T-helper 2 cell treated with Interferon-gamma antibody and Interleukin-4, amounts not matched to agents 5 μg/mL and 100 μg/mL, for 36 hours (primary cell): ENCODE data around the gene FBXO3.

Experiments used
- DNase-seq: peaks from one replicate; pipeline ENCODE4 v3.0.0; 2021; ENCODE audit warnings: low spot score
- H3K27ac Mint-ChIP-seq: one replicate; pipeline ENCODE4 v1.8.0; 2021; ENCODE audit warnings: mild to moderate bottlenecking, mixed read lengths
- H3K27me3 Mint-ChIP-seq: one replicate; pipeline ENCODE4 v1.8.0; 2021; ENCODE audit warnings: low read depth, mixed read lengths
- H3K36me3 Mint-ChIP-seq: one replicate; pipeline ENCODE4 v1.8.0; 2021; ENCODE audit warnings: low read depth, mixed read lengths
- H3K4me1 Mint-ChIP-seq: one replicate; pipeline ENCODE4 v1.8.0; 2021; ENCODE audit warnings: low read depth, mixed read lengths
- H3K4me3 Mint-ChIP-seq: one replicate; pipeline ENCODE4 v1.8.0; 2022; ENCODE audit warnings: mild to moderate bottlenecking, moderate library complexity, mixed read lengths
- H3K9me3 Mint-ChIP-seq: one replicate; pipeline ENCODE4 v1.8.0; 2021; ENCODE audit warnings: mixed read lengths

Gene FBXO3

DNA sequence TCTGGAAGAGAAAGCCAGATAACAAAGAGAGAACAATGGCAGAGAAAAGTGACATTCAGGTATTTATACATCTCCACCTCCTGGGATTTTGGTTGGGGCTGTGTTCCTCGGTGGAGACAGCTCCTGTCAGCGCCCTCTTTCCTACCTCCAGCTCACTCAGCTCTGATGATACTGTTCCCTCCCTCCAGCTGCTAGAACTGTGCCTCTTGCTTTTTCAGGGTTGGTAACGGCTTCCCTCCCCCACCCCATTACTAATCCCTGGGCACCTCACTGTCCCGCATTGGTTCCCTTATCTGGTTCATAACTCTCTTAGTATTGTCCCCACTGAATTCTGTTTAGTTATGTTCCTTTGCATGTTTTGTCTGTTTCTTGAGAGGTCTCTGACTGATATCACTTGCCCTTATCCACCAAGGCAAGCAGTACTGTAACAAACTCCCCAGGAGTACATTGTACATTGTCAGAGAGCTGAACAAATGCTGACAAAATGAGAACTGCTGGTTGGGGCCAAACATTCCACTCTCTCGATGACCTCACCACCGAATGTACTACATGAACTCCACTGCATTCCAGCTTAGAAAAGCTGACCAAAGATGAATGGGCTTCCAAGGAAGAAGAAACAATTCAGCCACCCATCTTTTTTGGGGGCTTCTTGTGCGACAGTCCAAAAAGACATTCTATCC lies 5.7 kb upstream of the FBXO3 start:
- Mint-ChIP-seq H3K36me3 (no peaks in the 10 kb centered on the region), H3K9me3 (no peaks in the 10 kb centered on the region), H3K27ac (no peak overlapping the region), H3K4me1 (peaks cover 8% of the 10 kb centered on the region), H3K4me3 (no peak overlapping the region), H3K27me3 (peaks cover 68% of the 10 kb centered on the region)
- no peak for DNase-seq

GRCh38 chr11:33778675-33779074 lies 4.4 kb upstream of the FBXO3 start:
- no peak for DNase-seq
- Mint-ChIP-seq H3K9me3 (no peaks in the 10 kb centered on the region), H3K27me3 (peaks cover 64% of the 10 kb centered on the region), H3K4me1 (peaks cover 12% of the 10 kb centered on the region), H3K4me3 (no peak overlapping the region), H3K27ac (no peak overlapping the region), H3K36me3 (no peaks in the 10 kb centered on the region)

- Mint-ChIP-seq H3K27ac (no peak overlapping the region), H3K4me3 (no peak overlapping the region), H3K4me1 (peaks cover 18% of the 10 kb centered on the region), H3K9me3 (no peaks in the 10 kb centered on the region), H3K27me3 (peaks cover 58% of the 10 kb centered on the region), H3K36me3 (no peaks in the 10 kb centered on the region)
- DNase-seq: no peak
Observed at GRCh38 chr11:33777906-33778305, 3.6 kb upstream of the FBXO3 start.

DNA sequence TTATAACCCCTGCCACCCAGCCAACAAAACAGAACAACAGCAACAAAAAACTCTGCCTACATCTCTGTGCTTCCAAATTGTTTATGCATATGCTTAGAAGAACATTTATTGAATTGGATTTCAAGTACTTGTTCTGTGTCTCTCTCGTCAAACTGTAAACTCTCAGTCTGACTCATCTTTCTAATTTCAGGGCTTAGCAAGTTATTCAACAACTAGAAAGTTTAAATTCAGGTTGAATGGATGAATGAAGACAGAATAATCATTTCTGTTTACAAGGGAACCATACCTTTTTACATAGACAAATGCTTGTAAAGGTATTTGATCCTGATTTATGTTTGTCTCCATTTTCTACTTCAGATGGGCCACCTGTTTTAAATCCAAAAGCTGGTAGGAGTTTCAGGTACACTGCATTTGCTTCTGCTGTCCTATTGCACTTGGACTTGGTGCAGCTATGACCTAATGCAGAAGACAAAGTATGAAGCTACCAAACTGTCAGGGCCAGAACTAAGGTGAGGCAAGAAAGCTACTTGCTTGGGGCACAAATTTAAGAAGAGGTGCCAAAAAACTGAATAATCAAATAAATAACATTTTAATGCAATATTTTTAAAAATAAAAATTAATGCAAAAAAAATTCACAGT lies 1.6 kb upstream of the FBXO3 start:
- H3K27ac Mint-ChIP-seq: no peak overlapping the region
- no peaks in the 10 kb centered on the region for H3K9me3 Mint-ChIP-seq
- H3K36me3 Mint-ChIP-seq: no peaks in the 10 kb centered on the region
- H3K27me3 Mint-ChIP-seq: peaks cover 50% of the 10 kb centered on the region
- peak overlapping the region; percentile 17 for H3K4me3 Mint-ChIP-seq
- DNase-seq: no peak
- peaks cover 31% of the 10 kb centered on the region for H3K4me1 Mint-ChIP-seq

- H3K36me3 Mint-ChIP-seq: peaks cover under 1% of the 10 kb centered on the region
- DNase-seq: no peak
- H3K4me3 Mint-ChIP-seq: peak overlapping the region; percentile 94
- no peak overlapping the region for H3K27ac Mint-ChIP-seq
- peaks cover 47% of the 10 kb centered on the region for H3K27me3 Mint-ChIP-seq
- peaks cover 31% of the 10 kb centered on the region for H3K4me1 Mint-ChIP-seq
- H3K9me3 Mint-ChIP-seq: no peaks in the 10 kb centered on the region
Observed at GRCh38 chr11:33775467-33775807, 1.1 kb upstream of the FBXO3 start.

DNA sequence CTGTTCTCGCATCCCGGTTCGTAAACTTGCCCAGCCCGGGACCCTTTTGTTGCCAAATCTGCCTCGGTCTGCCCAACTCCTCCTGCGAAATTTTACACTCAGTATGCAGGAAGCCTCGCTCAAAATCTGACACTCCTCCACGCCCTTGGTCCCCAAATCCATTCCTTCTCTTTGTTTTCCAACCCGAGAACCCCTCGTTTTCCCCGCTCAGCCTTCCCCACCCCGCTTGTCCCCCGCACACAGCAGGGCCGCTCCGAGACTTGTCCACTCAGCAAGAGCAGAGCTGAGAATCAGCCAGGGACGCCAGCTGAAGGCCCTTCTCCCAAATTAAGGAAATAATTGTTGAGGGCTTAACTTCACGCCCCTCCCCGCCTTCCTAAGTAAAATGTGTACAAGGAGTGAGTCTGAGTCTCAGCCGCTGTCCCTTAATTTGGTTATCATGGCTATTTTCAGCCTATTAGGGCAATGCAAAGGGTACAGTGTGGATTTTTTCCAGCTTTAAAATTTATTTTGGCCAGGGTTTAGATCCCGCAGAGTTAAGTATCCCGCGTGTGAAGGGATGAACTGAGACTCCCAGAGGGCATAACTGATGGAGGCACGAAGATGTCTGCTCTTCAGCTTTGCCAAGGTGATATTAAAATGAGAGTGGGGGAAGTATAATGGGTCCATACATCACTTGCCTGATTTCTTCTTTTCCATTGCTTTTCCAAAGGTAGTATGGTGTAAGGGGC lies 581 bp upstream of the FBXO3 start:
- no peaks in the 10 kb centered on the region for H3K9me3 Mint-ChIP-seq
- peak overlapping the region; percentile 76 for H3K27ac Mint-ChIP-seq
- H3K36me3 Mint-ChIP-seq: peaks cover 4% of the 10 kb centered on the region
- peaks cover 31% of the 10 kb centered on the region for H3K4me1 Mint-ChIP-seq
- peak overlapping the region; percentile 94 for H3K4me3 Mint-ChIP-seq
- peaks cover 42% of the 10 kb centered on the region for H3K27me3 Mint-ChIP-seq
- no peak for DNase-seq

- Mint-ChIP-seq H3K9me3 (no peaks in the 10 kb centered on the region), H3K4me1 (peaks cover 31% of the 10 kb centered on the region), H3K4me3 (peak overlapping the region; percentile 94), H3K27me3 (peaks cover 29% of the 10 kb centered on the region), H3K36me3 (peaks cover 12% of the 10 kb centered on the region), H3K27ac (peak overlapping the region; percentile 81)
- DNase-seq: no peak
Observed at GRCh38 chr11:33773404-33773986, 825 bp downstream of the FBXO3 start.

DNA sequence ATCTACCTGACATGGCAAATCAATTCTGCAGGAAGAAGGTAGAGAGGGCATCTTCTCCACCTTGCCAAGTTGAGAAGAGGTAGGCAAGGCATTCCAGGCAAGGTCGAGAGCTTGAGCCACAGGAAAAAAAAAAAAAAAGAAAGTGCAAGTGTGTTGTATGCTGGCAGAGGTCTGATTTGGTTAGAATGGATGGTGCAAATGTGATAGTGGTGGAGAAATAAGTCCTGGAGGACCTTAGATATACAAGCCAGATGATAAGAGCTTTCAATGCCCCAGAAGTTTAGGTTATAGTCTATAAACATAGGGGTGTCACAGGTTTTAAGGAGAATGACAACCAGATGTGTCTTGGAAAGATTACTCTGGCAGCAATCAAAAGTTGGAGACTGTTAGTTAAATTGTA lies 1.4 kb downstream of the FBXO3 start:
- no peaks in the 10 kb centered on the region for H3K9me3 Mint-ChIP-seq
- peaks cover 23% of the 10 kb centered on the region for H3K27me3 Mint-ChIP-seq
- H3K36me3 Mint-ChIP-seq: peaks cover 13% of the 10 kb centered on the region
- peak overlapping the region; percentile 39 for H3K27ac Mint-ChIP-seq
- peaks cover 31% of the 10 kb centered on the region for H3K4me1 Mint-ChIP-seq
- no peak for DNase-seq
- peak overlapping the region; percentile 94 for H3K4me3 Mint-ChIP-seq

- peak overlapping the region; percentile 94 for H3K4me3 Mint-ChIP-seq
- H3K27me3 Mint-ChIP-seq: peaks cover 21% of the 10 kb centered on the region
- peaks cover 13% of the 10 kb centered on the region for H3K36me3 Mint-ChIP-seq
- peaks cover 31% of the 10 kb centered on the region for H3K4me1 Mint-ChIP-seq
- H3K9me3 Mint-ChIP-seq: no peaks in the 10 kb centered on the region
- DNase-seq: no peak
- no peak overlapping the region for H3K27ac Mint-ChIP-seq
Observed at GRCh38 chr11:33772300-33772699, 2.0 kb downstream of the FBXO3 start.

DNA sequence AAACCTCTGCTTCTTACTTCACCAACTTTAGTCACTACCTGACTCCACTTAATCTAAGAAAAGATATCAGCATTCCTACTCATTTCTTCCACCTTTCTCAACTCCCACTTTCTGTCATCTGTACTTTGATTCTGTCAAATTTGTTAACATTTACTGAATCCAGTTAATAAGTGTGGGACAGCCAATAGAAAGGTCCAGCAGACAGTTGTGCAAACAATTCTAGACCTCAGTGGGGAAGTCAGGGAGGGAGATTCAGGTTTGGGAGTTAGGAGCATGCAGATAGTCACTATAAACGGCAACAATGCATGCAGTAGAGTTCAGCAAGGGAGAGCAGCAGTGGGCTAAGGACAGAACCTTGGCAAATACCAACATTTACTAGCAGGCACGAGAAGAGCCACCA lies 4.1 kb downstream of the FBXO3 start:
- H3K4me1 Mint-ChIP-seq: peaks cover 26% of the 10 kb centered on the region
- H3K27ac Mint-ChIP-seq: no peak overlapping the region
- H3K4me3 Mint-ChIP-seq: no peak overlapping the region
- H3K9me3 Mint-ChIP-seq: no peaks in the 10 kb centered on the region
- peaks cover 7% of the 10 kb centered on the region for H3K27me3 Mint-ChIP-seq
- DNase-seq: no peak
- H3K36me3 Mint-ChIP-seq: peaks cover 26% of the 10 kb centered on the region

DNA sequence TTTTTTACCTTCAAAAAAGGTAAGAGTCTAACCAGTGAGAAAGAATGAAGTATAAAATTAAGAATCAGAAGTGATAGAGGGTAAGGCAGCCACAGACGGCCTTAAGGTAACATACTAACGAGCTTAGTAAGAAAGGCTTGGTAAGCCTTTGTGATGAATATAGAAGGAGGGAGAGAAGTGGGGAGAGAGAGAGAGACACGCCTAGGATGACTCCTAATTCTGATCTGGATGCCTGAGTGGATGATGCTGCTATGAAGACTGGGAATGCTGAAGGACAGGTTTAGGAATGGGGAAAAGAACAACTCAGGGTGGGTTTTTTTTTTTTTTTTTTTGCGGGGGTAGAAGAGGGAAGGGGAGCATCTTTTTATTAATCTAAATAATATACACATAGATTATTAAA lies 4.8 kb downstream of the FBXO3 start:
- Mint-ChIP-seq H3K4me1 (peaks cover 19% of the 10 kb centered on the region), H3K27ac (peak overlapping the region; percentile 22), H3K4me3 (no peak overlapping the region), H3K36me3 (peaks cover 29% of the 10 kb centered on the region), H3K9me3 (no peaks in the 10 kb centered on the region), H3K27me3 (peaks cover under 1% of the 10 kb centered on the region)
- no peak for DNase-seq

GRCh38 chr11:33767624-33768023 lies 6.7 kb downstream of the FBXO3 start:
- no peak overlapping the region for H3K4me3 Mint-ChIP-seq
- no peak overlapping the region for H3K27ac Mint-ChIP-seq
- H3K36me3 Mint-ChIP-seq: peaks cover 42% of the 10 kb centered on the region
- peaks cover 10% of the 10 kb centered on the region for H3K4me1 Mint-ChIP-seq
- no peaks in the 10 kb centered on the region for H3K27me3 Mint-ChIP-seq
- no peaks in the 10 kb centered on the region for H3K9me3 Mint-ChIP-seq
- no peak for DNase-seq

DNA sequence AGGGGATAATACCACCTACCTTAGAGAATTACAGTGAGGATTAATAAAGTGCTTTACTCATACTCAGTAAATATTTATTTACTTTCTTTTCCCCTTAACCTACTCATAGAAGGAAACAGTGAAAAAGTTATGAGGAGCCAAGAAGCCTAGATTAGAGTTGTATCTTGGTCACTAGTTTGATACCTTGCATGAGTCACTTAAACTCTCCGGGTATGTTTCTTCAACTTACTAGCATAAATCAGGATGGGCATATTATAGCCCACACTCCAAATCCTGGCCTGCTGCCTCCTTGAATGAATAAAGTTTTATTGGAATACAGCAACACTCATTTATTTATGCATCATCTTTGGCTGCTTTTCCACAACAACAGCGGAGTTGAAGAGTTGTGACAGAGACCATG lies 8.2 kb downstream of the FBXO3 start:
- no peaks in the 10 kb centered on the region for H3K4me1 Mint-ChIP-seq
- H3K4me3 Mint-ChIP-seq: no peak overlapping the region
- H3K9me3 Mint-ChIP-seq: no peaks in the 10 kb centered on the region
- no peak for DNase-seq
- H3K27ac Mint-ChIP-seq: no peak overlapping the region
- no peaks in the 10 kb centered on the region for H3K27me3 Mint-ChIP-seq
- peaks cover 46% of the 10 kb centered on the region for H3K36me3 Mint-ChIP-seq

GRCh38 chr11:33761471-33761870 lies 12.8 kb downstream of the FBXO3 start:
- Mint-ChIP-seq H3K36me3 (peaks cover 44% of the 10 kb centered on the region), H3K4me3 (no peak overlapping the region)

More at GRCh38 chr11:33761471-33761870, 12.8 kb downstream of the FBXO3 start:
- no peak for DNase-seq
- H3K27me3 Mint-ChIP-seq: no peaks in the 10 kb centered on the region
- H3K27ac Mint-ChIP-seq: no peak overlapping the region
- no peaks in the 10 kb centered on the region for H3K9me3 Mint-ChIP-seq
- H3K4me1 Mint-ChIP-seq: no peaks in the 10 kb centered on the region
